LNCaP clone FGC (cell line): Measurements from ENCODE around the gene APOA4.

Experiments used
- DNase-seq: peaks from one replicate; pipeline ENCODE4 v3.0.0-alpha.2; 2011; ENCODE audit warnings: low read depth
- H3K4me3 ChIP-seq: 2 replicates; pipeline ENCODE4 v1.5.1; 2011; ENCODE audit warnings: mild to moderate bottlenecking, low read depth, low read length, control low read depth
- CTCF ChIP-seq: IDR thresholded peaks from 2 replicates; pipeline ENCODE4 v1.5.1; 2012; ENCODE audit warnings: mild to moderate bottlenecking; ENCODE audit not compliant: control insufficient read depth, insufficient read depth; ENCODE audit errors: extremely low read depth

Gene APOA4

GRCh38 chr11:116825854-116826750, 3.0 kb upstream of the APOA4 start:
- TF ChIP-seq CTCF = no peak
- no peak overlapping the region for H3K4me3 ChIP-seq
- no peak for DNase-seq

- TF ChIP-seq CTCF = no peak
- no peak overlapping the region for H3K4me3 ChIP-seq
- DNase-seq = no peak
These were observed 2.3 kb upstream of the APOA4 start for GRCh38 chr11:116825434-116825833.

DNA sequence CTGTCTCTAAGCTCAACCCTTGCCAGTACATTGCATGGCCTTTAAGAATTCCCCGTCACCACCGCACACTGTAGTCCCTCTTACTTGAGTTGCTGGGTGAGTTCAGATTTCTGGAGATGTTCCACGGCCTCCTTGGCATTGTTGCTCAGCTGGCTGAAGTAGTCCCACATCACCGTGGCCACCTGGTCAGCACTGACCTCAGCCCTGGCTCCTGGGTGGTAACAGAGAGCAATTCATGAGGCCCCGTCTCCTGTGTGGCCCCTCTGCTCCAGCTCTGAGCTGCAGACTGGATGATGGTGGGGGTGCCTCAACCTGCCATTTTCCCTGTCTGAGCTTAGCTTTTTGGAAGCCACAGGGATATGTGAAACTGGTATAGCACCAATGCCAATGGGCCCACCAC, 529 bp downstream of the APOA4 start:
- no peak for TF ChIP-seq CTCF
- DNase-seq = no peak
- no peak overlapping the region for H3K4me3 ChIP-seq

DNA sequence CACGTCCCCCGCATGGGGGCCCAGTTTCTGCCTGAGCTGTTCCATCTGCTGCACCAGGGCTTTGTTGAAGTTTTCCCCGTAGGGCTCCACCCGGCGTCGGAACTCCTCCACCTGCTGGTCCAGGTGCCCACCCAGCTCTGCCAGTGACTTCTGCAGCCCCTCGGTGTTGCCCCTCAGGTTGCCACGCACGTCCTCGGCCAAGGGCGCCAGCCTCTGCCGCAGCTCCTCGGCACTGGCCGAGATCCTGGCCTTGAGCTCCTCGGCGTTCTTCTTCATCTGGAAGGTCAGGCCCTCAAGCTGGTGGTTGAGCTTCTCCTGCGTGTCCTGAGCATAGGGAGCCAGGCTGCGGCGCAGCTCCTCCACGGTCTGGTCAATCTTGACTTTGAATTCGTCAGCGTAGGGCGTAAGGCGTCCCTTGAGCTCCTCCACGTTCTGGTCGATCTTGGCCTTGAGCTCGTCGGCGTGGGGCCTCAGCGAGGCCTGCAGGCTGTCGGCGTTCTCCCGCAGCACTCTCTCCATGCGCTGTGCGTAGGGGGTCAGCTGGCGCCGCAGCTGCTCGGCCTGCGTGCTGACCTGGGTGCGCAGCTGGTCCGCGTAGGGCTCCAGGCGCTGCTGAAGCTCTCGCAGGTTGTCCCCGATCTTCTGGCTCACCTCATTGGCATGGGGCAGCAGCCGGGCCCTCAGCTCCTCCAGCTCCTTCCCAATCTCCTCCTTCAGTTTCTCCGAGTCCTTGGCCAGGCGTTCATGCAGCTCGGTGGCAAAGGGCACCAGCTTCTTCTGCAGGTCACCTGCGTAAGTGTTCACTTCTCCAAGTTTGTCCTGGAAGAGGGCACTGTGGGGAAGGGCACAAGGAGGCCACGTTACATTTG, 1.8 kb downstream of the APOA4 start:
- no peak for TF ChIP-seq CTCF
- H3K4me3 ChIP-seq = no peak overlapping the region
- DNase-seq = no peak

DNA sequence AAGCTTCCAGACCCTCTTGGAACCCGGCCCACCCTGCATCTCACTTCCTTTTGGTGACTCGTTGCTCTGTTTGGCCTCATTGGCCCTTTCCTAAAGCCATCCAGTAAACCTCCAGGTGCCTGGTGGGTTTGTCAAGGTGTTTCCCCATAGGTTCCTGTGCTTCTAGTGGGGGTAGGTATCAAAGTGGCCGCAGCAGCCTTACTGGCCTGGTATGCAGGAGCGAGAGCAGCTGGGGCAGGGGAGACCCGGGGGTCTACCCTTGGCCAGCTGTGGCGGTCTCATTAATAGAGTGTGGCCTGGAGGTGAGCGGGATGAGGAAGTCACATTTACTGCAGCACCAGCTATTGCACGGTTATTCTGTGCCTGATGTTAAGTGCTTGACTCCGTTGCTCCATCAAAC, 4.1 kb downstream of the APOA4 start:
- TF ChIP-seq CTCF = no peak
- DNase-seq = no peak
- no peak overlapping the region for H3K4me3 ChIP-seq

DNA sequence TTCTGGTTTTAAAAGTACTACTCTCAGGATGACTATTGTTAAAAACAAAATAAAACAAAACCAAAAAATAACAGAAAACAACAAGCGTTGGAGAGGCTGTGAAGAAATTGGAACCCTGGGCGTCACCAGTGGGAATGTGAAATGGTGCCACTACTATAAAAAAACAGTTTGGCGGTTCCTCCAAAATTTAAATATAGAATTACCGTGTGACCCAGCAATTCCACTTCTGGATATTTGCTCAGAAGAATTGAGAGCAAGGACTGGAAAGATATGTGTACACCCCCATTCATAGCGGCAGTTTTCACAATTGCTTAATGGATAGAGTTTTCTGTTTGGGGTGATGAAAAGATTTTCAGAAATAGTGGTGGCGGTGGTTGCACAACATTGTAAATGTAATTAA, 8.6 kb downstream of the APOA4 start:
- no peak for TF ChIP-seq CTCF
- H3K4me3 ChIP-seq = no peak overlapping the region
- DNase-seq = no peak
